Measurements from ENCODE around the gene TXN. TPM values are rescaled to one million over a fixed set of nuclear protein-coding genes. Genes with fewer than 3 reads are reported as not detected.
"Not testable (repeated sequence)": the region's sequence is repeated elsewhere in the genome, so short reads cannot be mapped to it uniquely, and the experiment has no call there.

The TXN gene
- total RNA-seq, 2 donors from 2014 or later = 90.5 to 92.5 TPM

- H3K9me3 ChIP-seq = peaks cover 0 to 5% of the 10 kb centered on the region in 2 donors
- no peak overlapping the region for H3K4me3 ChIP-seq
- DNase-seq (ENCODE audit: low spot score) = no peak
- no peaks in the 10 kb centered on the region for H3K36me3 ChIP-seq
- TF ChIP-seq CTCF (IDR thresholded peaks at IDR 0.05) = no peak
- no peak overlapping the region for H3K27ac ChIP-seq
- H3K27me3 ChIP-seq = no peaks in the 10 kb centered on the region
- no peaks in the 10 kb centered on the region for H3K4me1 ChIP-seq
These were observed 42.2 kb downstream of the TXN start for GRCh38 chr9:110214090-110214489.

GRCh38 chr9:110213413-110214044, 42.8 kb downstream of the TXN start:
- no peak overlapping the region for H3K4me3 ChIP-seq
- no peaks in the 10 kb centered on the region for H3K27me3 ChIP-seq
- peaks cover 0 to 5% of the 10 kb centered on the region in 2 donors for H3K9me3 ChIP-seq
- no peaks in the 10 kb centered on the region for H3K36me3 ChIP-seq
- no peaks in the 10 kb centered on the region for H3K4me1 ChIP-seq
- TF ChIP-seq CTCF (IDR thresholded peaks at IDR 0.05) = no peak
- no peak overlapping the region for H3K27ac ChIP-seq
- DNase-seq (ENCODE audit: low spot score) = no peak

GRCh38 chr9:110208031-110208430, 48.3 kb downstream of the TXN start, which contains the start of gene C9orf152:
Gene C9orf152 (minus strand): TSS chr9:110208159. CDS start chr9:110207579, 580 bp downstream.
- peaks cover 0 to 5% of the 10 kb centered on the region in 2 donors for H3K9me3 ChIP-seq
- H3K4me1 ChIP-seq = no peaks in the 10 kb centered on the region
- no peak for TF ChIP-seq CTCF (IDR thresholded peaks at IDR 0.05)
- no peaks in the 10 kb centered on the region for H3K36me3 ChIP-seq
- H3K27ac ChIP-seq = no peak within 1 kb of the TSS
- H3K4me3 ChIP-seq = no peak within 1 kb of the TSS
- no peaks in the 10 kb centered on the region for H3K27me3 ChIP-seq
- DNase-seq (ENCODE audit: low spot score) = no peak

- TF ChIP-seq CTCF (IDR thresholded peaks at IDR 0.05) = no peak
These were observed 49.2 kb downstream of the TXN start for GRCh38 chr9:110207071-110207641.

GRCh38 chr9:110206389-110206788, 49.9 kb downstream of the TXN start:
- no peak for DNase-seq (ENCODE audit: low spot score)
- H3K9me3 ChIP-seq = peaks cover 0 to 1% of the 10 kb centered on the region in 2 donors
- no peaks in the 10 kb centered on the region for H3K36me3 ChIP-seq
- no peak overlapping the region for H3K27ac ChIP-seq
- no peak overlapping the region for H3K4me3 ChIP-seq
- no peak for TF ChIP-seq CTCF (IDR thresholded peaks at IDR 0.05)
- H3K4me1 ChIP-seq = no peaks in the 10 kb centered on the region
- no peaks in the 10 kb centered on the region for H3K27me3 ChIP-seq

More at GRCh38 chr9:110207071-110207641, 49.2 kb downstream of the TXN start:
- Histone ChIP-seq H3K36me3 (no peaks in the 10 kb centered on the region), H3K27me3 (no peaks in the 10 kb centered on the region), H3K4me3 (no peak overlapping the region), H3K27ac (no peak overlapping the region), H3K4me1 (no peaks in the 10 kb centered on the region), H3K9me3 (peaks cover 0 to 5% of the 10 kb centered on the region in 2 donors)
- no peak for DNase-seq (ENCODE audit: low spot score)

- not testable (repeated sequence) for H3K27ac ChIP-seq; H3K4me3 ChIP-seq; DNase-seq (ENCODE audit: low spot score); H3K9me3 ChIP-seq; H3K4me1 ChIP-seq; H3K27me3 ChIP-seq; H3K36me3 ChIP-seq
These were observed 50.7 kb downstream of the TXN start for GRCh38 chr9:110205612-110206011.

Data from right atrium auricular region (tissue), 2 donors.